Adrenal gland (tissue), 5 donors: ENCODE data around the gene NELL2.

ENCODE experiments used
- CTCF ChIP-seq, 6 experiments: fragments of 450-650 bp in 4 of 6; fragments of 200-600 bp in 2 of 6; sonication (generic) in 1 of 6; IDR thresholded peaks; 1 replicate in 5 of 6; 2 replicates in 1 of 6; pipeline versions ENCODE4 v1.5.1 to v1.8.0; 2016 to 2021; ENCODE audit warnings: antibody characterized with exemption in 6 of 6, mild to moderate bottlenecking in 2 of 6, moderate library complexity in 1 of 6
- POLR2A ChIP-seq, 2 donors: fragments of 450-650 bp; IDR thresholded peaks; one replicate each; pipeline ENCODE4 v1.6.1; 2017; ENCODE audit warnings: antibody characterized with exemption in 2 of 2, mild to moderate bottlenecking in 2 of 2, moderate library complexity in 1 of 2
- donor health status: DM: no; HTN: no; CAD: no.

GRCh38 chr12:44510076-44510475 is 366.0 kb downstream of the NELL2 start:
- TF ChIP-seq CTCF (IDR thresholded peaks at IDR 0.05), result no peak
- no peak for TF ChIP-seq POLR2A (IDR thresholded peaks at IDR 0.05)
